SK-N-SH (cell line): ENCODE measurements around the gene BEX4. TPM values are rescaled to one million over a fixed set of nuclear protein-coding genes. Genes with fewer than 3 reads are reported as not detected.

Experiments used
- CTCF ChIA-PET: fragments of 300-600, 350-600 bp; formaldehyde crosslinking; extraction: SDS; loops from one replicate; lab custom pipeline; 2021; lab: Yijun Ruan, JAX
- POLR2A ChIA-PET: fragments of 350-600 bp; sonication (Branson Sonifier 250); formaldehyde crosslinking; extraction: SDS; loops from one replicate; lab custom pipeline; 2020; ENCODE audit warnings: antibody characterized with exemption, inconsistent platforms; lab: Yijun Ruan, JAX
- DNase-seq: peaks from one replicate; pipeline ENCODE4 v3.0.0; 2012
- H2AFZ ChIP-seq: fragments of 200-600 bp; sonication (generic); 2 replicates; pipeline ENCODE4 v1.8.1; 2016; ENCODE audit warnings: antibody characterized with exemption, mild to moderate bottlenecking, low read depth
- H3F3A ChIP-seq: fragments of 200-600 bp; sonication (generic); replicated peaks from 2 replicates; pipeline ENCODE3; 2016; ENCODE audit warnings: antibody characterized with exemption, mild to moderate bottlenecking; ENCODE audit not compliant: insufficient read depth
- H3K27ac ChIP-seq, 2 experiments: fragments of 200-500 bp in 1 of 2; fragments of 200-600 bp in 1 of 2; sonication (Bioruptor generic) in 1 of 2; sonication (generic), shearing (Covaris generic) in 1 of 2; 2 replicates each; pipeline versions ENCODE4 v1.5.1 to v1.6.1; 2014 to 2016; ENCODE audit warnings: low read depth in 2 of 2, inconsistent platforms in 1 of 2, low read length in 1 of 2, mild to moderate bottlenecking in 1 of 2, mixed read lengths in 1 of 2
- H3K27me3 ChIP-seq: fragments of 200-600 bp; sonication (generic), shearing (Covaris generic); 2 replicates; pipeline ENCODE4 v1.6.1; 2016; ENCODE audit warnings: mixed run types; ENCODE audit not compliant: insufficient read depth
- H3K36me3 ChIP-seq, 2 experiments: fragments of 200-500 bp in 1 of 2; fragments of 200-600 bp in 1 of 2; sonication (Bioruptor generic) in 1 of 2; sonication (generic) in 1 of 2; replicated peaks in 1 of 2; 2 replicates each; pipeline versions ENCODE3 to v1.5.1; 2014 to 2016; ENCODE audit warnings: low read length in 1 of 2, mild to moderate bottlenecking in 1 of 2; ENCODE audit not compliant: insufficient read depth in 2 of 2, control insufficient read depth in 1 of 2
- H3K4me1 ChIP-seq, 2 experiments: fragments of 200-500 bp in 1 of 2; fragments of 200-600 bp in 1 of 2; sonication (Bioruptor generic) in 1 of 2; sonication (generic), shearing (Covaris generic) in 1 of 2; 2 replicates each; pipeline versions ENCODE4 v1.5.1 to v1.6.1; 2014 to 2016; ENCODE audit warnings: low read depth in 1 of 2, low read length in 1 of 2, mixed run types in 1 of 2; ENCODE audit not compliant: insufficient read depth in 2 of 2, control insufficient read depth in 1 of 2
- H3K4me2 ChIP-seq: fragments of 200-600 bp; sonication (generic), shearing (Covaris generic); 2 replicates; pipeline ENCODE4 v1.6.1; 2017; ENCODE audit warnings: mixed run types
- H3K4me3 ChIP-seq, 2 experiments: fragments of 200-500 bp in 1 of 2; fragments of 200-600 bp in 1 of 2; sonication (Bioruptor generic) in 1 of 2; sonication (generic), shearing (Covaris generic) in 1 of 2; 2 replicates each; pipeline versions ENCODE4 v1.5.1 to v1.8.1; 2014 to 2016; ENCODE audit warnings: low read depth in 2 of 2, inconsistent platforms in 1 of 2, low read length in 1 of 2, mild to moderate bottlenecking in 1 of 2, mixed read lengths in 1 of 2, moderate library complexity in 1 of 2
- H3K79me2 ChIP-seq: fragments of 200-600 bp; sonication (generic); 2 replicates; pipeline ENCODE4 v1.8.1; 2017; ENCODE audit warnings: mild to moderate bottlenecking; ENCODE audit not compliant: insufficient read depth
- H3K9ac ChIP-seq: fragments of 200-600 bp; sonication (generic); 2 replicates; pipeline ENCODE4 v1.6.1; 2017; ENCODE audit warnings: mixed run types
- H3K9me2 ChIP-seq: fragments of 200-600 bp; sonication (generic); 2 replicates; pipeline ENCODE4 v1.6.1; 2017; ENCODE audit warnings: mixed run types
- H3K9me3 ChIP-seq: fragments of 200-600 bp; sonication (generic); 2 replicates; pipeline ENCODE4 v1.6.1; 2017; ENCODE audit warnings: mixed run types, mild to moderate bottlenecking, moderate library complexity
- H4K20me1 ChIP-seq: fragments of 200-600 bp; sonication (generic); 2 replicates; pipeline ENCODE4 v1.6.1; 2017; ENCODE audit warnings: mild to moderate bottlenecking, mixed run types; ENCODE audit not compliant: insufficient read depth
- CHD2 ChIP-seq: fragments of 150-350 bp; IDR thresholded peaks from 2 replicates; pipeline ENCODE4 v1.6.1; 2018; ENCODE audit warnings: low read length; ENCODE audit not compliant: partially characterized antibody
- JUND ChIP-seq: IDR thresholded peaks from 2 replicates; pipeline ENCODE4 v1.4.0; 2012
- MXI1 ChIP-seq: IDR thresholded peaks from 2 replicates; pipeline ENCODE4 v1.6.1; 2012; ENCODE audit warnings: mild to moderate bottlenecking, low read depth, low read length, improper control_type of control experiment
- RAD21 ChIP-seq: IDR thresholded peaks from 2 replicates; pipeline ENCODE4 v1.6.1; 2012; ENCODE audit warnings: mild to moderate bottlenecking, low read length
- RFX5 ChIP-seq: IDR thresholded peaks from 2 replicates; pipeline ENCODE4 v1.6.1; 2012; ENCODE audit warnings: mild to moderate bottlenecking, improper control_type of control experiment, low read length
- SMC3 ChIP-seq: IDR thresholded peaks from 2 replicates; pipeline ENCODE4 v1.6.1; 2012; ENCODE audit warnings: low read depth, low read length, improper control_type of control experiment
- TCF12 ChIP-seq: IDR thresholded peaks from 2 replicates; pipeline ENCODE4 v1.4.0; 2012
- YY1 ChIP-seq: IDR thresholded peaks from 2 replicates; pipeline ENCODE4 v1.4.0; 2012; ENCODE audit warnings: low read depth, mild to moderate bottlenecking
- WGBS: methylation state at CpG from one replicate; pipeline ENCODE4 v1.1.6; 2017; ENCODE audit warnings: low lambda C conversion rate; 5-methylcytosine and 5-hydroxymethylcytosine counted together
- polyA plus RNA-seq, 3 experiments: library from polyadenylated mRNA; depleted of rRNA; stranded (reverse); fragments of >200 nt; gene quantifications; 2 replicates each; pipeline ENCODE4 v1.2.3, GENCODE V29; 2012
- TF ChIP-seq, protein P1 (sequence below): fragments of 200-600 bp; sonication (generic); IDR thresholded peaks from 2 replicates; pipeline ENCODE4 v1.6.1; 2017; ENCODE audit warnings: antibody characterized with exemption, mild to moderate bottlenecking, moderate library complexity
- TF ChIP-seq, protein P2 (sequence below): IDR thresholded peaks from 2 replicates; pipeline ENCODE4 v1.6.1; 2012; ENCODE audit warnings: mild to moderate bottlenecking, low read depth, low read length, moderate library complexity
- TF ChIP-seq, protein P3 (sequence below): IDR thresholded peaks from 2 replicates; pipeline ENCODE4 v1.4.0; 2012; ENCODE audit warnings: low read depth
- TF ChIP-seq, protein P4 (sequence below): IDR thresholded peaks from 2 replicates; pipeline ENCODE4; 2012

Gene BEX4
- polyA plus RNA-seq, 1 of the 3 experiments (the other 2 are of a cell fraction): 95.7 TPM

DNA sequence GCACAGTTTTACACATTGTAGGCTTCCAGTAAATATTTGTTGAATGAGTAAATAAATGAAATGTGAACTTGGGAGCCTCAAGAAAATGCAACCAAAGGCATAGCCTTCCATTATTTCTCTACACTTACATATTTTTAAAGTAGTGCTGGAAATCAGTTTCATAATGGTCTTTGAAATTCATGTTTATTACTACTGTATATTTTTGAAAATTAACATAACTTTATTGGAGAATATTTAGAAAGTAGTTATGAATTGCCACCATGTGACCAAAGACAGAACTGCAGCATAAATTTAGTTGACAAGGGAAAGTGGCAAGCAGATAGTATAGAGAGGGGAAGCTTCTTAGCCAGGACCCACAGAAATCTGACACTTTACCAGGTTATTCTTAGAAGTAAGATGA is 33.6 kb downstream of the BEX4 start:
- Histone ChIP-seq H3K9me2 (no peaks in the 10 kb centered on the region), H3F3A (no peaks in the 10 kb centered on the region), H2AFZ (no peak overlapping the region), H3K79me2 (peaks cover 8% of the 10 kb centered on the region; the same call in 1 of the 2 replicates), H3K9me3 (no peaks in the 10 kb centered on the region), H3K4me3 (no peak overlapping the region), H3K4me1 (peaks cover 0 to under 1% of the 10 kb centered on the region in 2 experiments; a peak in 2 of 4 replicates), H3K27me3 (no peaks in the 10 kb centered on the region), H3K36me3 (peaks cover 4 to 11% of the 10 kb centered on the region in 2 experiments), H4K20me1 (no peaks in the 10 kb centered on the region), H3K27ac (no peak overlapping the region), H3K4me2 (no peak overlapping the region), H3K9ac (no peak overlapping the region)
- ChIA-PET POLR2A (no interaction called here), CTCF (interaction anchor here (0.7 to 1.2 kb wide), 7 partner anchors 17 to 216 kb away, joined by 3 to 4 read pairs (median 4); no protein-coding TSS in a partner anchor)
- peak; percentile 61 for TF ChIP-seq RAD21
- 0 out of 2 replicates have a peak, but pooled peaks have one; percentile 5 for TF ChIP-seq SMC3
- TF ChIP-seq, protein P1, sequence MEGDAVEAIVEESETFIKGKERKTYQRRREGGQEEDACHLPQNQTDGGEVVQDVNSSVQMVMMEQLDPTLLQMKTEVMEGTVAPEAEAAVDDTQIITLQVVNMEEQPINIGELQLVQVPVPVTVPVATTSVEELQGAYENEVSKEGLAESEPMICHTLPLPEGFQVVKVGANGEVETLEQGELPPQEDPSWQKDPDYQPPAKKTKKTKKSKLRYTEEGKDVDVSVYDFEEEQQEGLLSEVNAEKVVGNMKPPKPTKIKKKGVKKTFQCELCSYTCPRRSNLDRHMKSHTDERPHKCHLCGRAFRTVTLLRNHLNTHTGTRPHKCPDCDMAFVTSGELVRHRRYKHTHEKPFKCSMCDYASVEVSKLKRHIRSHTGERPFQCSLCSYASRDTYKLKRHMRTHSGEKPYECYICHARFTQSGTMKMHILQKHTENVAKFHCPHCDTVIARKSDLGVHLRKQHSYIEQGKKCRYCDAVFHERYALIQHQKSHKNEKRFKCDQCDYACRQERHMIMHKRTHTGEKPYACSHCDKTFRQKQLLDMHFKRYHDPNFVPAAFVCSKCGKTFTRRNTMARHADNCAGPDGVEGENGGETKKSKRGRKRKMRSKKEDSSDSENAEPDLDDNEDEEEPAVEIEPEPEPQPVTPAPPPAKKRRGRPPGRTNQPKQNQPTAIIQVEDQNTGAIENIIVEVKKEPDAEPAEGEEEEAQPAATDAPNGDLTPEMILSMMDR: peak; percentile 60
- no peak for TF ChIP-seq YY1
- DNase-seq: peak; percentile 28

DNA sequence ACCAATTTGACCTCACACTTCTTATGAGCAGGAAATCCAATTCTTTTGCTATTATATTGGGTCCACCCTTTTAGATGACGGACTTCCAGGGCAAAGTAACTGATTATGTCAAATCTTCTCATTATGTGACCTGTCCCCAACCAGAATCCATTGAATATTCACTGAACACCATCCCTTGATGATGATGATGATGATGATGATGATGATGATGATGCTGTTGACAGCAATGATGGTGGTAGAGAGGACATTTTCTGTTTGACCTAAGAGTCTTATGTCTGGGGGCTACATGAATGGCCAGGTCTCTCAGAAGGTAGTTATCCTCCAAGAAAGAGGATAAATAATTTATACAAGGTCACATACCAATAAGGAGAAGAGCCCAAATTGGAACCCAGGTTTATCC is 34.9 kb downstream of the BEX4 start:
- no peaks in the 10 kb centered on the region for H3K9me2 ChIP-seq
- H3K4me1 ChIP-seq: peaks cover 0 to 3% of the 10 kb centered on the region in 2 experiments; a peak in 2 of 4 replicates
- 29% methylated on average over 1 of the region's 1 CpG for WGBS
- H3K79me2 ChIP-seq: peaks cover 20% of the 10 kb centered on the region
- H3K27me3 ChIP-seq: no peaks in the 10 kb centered on the region
- H3K4me3 ChIP-seq: no peak overlapping the region
- ChIA-PET CTCF (no interaction called here), POLR2A (no interaction called here)
- no peaks in the 10 kb centered on the region for H4K20me1 ChIP-seq
- H3K9me3 ChIP-seq: no peaks in the 10 kb centered on the region
- no peak overlapping the region for H3K4me2 ChIP-seq
- no peaks in the 10 kb centered on the region for H3F3A ChIP-seq
- H3K9ac ChIP-seq: no peak overlapping the region
- H3K27ac ChIP-seq: no peak overlapping the region
- DNase-seq: no peak
- H3K36me3 ChIP-seq: peaks cover 4 to 12% of the 10 kb centered on the region in 2 experiments
- TF ChIP-seq, protein P2, sequence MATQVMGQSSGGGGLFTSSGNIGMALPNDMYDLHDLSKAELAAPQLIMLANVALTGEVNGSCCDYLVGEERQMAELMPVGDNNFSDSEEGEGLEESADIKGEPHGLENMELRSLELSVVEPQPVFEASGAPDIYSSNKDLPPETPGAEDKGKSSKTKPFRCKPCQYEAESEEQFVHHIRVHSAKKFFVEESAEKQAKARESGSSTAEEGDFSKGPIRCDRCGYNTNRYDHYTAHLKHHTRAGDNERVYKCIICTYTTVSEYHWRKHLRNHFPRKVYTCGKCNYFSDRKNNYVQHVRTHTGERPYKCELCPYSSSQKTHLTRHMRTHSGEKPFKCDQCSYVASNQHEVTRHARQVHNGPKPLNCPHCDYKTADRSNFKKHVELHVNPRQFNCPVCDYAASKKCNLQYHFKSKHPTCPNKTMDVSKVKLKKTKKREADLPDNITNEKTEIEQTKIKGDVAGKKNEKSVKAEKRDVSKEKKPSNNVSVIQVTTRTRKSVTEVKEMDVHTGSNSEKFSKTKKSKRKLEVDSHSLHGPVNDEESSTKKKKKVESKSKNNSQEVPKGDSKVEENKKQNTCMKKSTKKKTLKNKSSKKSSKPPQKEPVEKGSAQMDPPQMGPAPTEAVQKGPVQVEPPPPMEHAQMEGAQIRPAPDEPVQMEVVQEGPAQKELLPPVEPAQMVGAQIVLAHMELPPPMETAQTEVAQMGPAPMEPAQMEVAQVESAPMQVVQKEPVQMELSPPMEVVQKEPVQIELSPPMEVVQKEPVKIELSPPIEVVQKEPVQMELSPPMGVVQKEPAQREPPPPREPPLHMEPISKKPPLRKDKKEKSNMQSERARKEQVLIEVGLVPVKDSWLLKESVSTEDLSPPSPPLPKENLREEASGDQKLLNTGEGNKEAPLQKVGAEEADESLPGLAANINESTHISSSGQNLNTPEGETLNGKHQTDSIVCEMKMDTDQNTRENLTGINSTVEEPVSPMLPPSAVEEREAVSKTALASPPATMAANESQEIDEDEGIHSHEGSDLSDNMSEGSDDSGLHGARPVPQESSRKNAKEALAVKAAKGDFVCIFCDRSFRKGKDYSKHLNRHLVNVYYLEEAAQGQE: no peak
- TF ChIP-seq, protein P3, sequence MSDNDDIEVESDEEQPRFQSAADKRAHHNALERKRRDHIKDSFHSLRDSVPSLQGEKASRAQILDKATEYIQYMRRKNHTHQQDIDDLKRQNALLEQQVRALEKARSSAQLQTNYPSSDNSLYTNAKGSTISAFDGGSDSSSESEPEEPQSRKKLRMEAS: no peak
- TF ChIP-seq TCF12 (no peak), MXI1 (no peak), CHD2 (no peak), RFX5 (no peak), JUND (no peak)
- TF ChIP-seq, protein P4, sequence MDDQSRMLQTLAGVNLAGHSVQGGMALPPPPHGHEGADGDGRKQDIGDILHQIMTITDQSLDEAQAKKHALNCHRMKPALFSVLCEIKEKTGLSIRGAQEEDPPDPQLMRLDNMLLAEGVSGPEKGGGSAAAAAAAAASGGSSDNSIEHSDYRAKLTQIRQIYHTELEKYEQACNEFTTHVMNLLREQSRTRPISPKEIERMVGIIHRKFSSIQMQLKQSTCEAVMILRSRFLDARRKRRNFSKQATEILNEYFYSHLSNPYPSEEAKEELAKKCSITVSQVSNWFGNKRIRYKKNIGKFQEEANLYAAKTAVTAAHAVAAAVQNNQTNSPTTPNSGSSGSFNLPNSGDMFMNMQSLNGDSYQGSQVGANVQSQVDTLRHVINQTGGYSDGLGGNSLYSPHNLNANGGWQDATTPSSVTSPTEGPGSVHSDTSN: no peak
- no peak overlapping the region for H2AFZ ChIP-seq
